GM18526 (cell line): Measurements from ENCODE around the gene AMPD3.

Experiments
- POLR2A ChIP-seq: IDR thresholded peaks from 3 replicates; pipeline ENCODE4 v1.6.1; 2011; ENCODE audit not compliant: insufficient read length; ENCODE audit errors: extremely low read depth

Gene AMPD3

DNA sequence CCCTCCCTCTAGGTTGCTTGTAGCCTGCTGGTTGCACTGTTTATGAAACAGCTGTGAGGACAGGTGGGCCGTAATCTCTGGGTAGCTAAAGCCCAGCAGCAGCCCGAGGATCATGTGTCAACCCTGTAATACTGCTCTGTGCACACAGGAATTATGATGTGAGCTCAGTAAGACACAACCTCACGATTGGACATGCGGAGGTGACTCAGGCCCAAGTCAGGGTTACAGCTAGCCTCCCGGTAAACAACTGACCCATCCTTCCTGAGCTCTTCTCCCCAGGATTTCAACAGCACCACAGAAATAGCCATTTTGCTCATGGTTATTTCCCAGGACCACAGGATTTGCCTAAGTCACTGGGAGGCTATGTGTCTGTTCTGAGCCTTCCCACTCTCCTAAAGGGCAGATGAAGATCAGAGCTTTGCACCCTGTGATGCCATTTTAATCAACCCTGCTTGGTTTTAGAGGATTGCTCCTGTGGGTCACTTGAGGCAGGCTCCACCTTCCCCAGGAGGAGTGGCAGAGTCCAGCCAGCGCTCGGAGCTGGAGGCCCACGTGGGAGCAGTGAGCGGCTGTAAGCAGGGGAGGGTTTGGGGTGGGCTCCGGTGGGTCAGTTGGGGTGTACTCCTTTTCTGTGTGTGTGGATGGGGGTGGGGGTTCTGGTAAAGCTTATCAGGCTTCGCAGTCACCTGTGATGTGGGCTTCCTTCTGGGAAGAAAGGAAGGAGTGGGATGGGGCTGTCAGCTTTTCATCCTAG is at the start of gene AMPD3:
Gene AMPD3, plus strand, starts transcription at position 387 of the 754 bp plus-strand sequence. CDS start 6,256 bp downstream, outside the sequence.
- TF ChIP-seq POLR2A: no peak

DNA sequence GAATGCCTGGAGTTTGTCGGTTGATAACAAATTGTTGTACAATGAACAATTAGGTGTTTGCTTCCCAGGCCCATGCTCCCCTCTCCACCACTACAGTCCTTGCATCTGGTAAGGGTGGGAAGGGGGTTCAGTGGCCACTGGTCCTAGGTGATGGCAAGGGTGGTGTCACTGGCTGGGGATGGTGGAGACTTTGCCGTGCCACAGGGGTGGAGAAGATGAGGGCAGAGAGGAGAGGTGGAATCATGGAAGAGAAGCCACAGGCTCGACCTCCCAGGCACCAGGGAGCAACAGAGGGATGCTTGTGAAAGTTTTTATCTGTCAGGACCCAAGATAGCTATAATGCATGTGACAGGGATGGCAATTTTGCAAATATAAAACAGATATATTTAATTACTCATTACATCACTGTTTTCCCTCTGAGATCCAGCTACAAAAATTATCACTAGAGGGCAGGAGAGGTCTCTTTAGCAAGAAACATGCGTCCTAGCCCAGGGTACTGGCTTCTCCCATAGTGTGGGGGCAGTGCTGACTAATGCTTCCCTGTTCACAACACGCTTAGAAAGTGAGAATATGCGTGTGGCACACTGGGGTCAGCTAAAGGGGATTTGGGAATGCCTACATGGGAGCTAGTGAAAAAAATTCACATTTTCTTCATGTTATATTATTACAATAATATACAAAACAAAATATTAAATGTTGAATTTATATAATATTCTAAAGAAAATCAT is 49.0 kb upstream of the AMPD3 start:
- TF ChIP-seq POLR2A: no peak

- TF ChIP-seq POLR2A: no peak
Observed at GRCh38 chr11:10407055-10407454, 48.0 kb upstream of the AMPD3 start.

DNA sequence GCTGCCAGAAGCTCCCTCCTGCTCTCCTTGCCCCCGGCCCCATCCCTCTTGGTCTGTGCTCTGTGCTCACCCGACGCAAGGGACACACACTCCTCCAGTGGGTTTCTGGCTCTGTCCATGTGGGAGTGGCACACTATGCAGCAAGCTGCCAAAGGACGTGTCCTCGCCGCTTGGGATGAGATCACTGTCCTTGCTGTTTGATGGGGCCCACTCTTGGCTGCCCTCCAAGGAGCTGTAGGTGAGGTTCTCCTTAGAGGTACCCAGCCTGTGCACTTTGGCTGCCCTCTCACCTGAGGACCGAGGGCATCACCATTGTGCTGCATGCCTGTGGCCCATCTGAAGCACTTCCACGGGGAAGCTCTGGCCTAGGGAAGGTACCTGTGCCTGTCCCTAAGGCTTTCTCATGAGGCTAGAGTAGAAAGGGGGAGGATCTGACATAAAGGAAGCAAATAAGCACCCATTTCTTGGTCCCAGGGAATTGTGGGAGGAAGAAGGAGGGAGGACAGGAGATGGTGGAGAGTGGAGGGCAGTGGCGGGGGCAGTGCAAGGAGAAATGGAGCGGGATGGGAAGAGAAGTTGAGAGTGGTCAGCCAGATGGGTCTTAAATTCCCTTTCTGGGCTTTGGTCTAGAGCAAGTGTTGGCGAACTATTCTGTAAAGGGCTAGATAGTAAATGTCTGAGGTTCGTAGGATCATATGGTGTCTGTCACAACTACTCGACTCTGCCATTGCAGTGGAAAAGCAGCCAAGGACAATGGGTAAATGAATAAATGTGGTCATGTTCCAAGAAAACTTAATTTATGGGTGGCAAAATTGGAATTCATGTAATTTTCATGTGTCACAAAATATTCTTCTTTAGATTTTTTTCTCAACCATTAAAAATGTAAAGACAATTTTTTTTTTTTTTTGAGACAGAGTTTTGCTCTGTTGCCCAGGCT is 47.0 kb upstream of the AMPD3 start:
- no peak for TF ChIP-seq POLR2A

DNA sequence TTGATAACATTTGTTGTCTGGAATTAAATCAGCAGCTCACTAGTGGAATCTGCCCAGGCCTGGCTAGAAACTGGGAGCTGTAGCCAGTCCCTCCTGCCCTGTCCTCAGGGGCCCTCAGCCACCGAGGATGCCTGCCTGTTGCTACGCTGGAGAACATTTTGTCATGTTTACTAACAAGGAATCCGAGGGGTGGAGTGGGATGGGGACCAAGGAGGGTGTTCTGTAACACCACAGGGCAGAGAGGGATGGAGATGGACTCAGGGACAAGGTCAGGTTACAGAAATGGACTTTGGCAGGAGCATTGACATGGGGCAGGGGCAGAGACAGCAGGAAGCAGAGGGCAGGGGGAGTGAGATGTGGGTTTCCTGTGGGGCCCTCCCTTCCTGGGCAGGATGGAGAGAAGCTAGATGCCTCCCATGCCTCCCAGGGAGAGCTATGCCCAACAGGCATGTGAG is 45.8 kb upstream of the AMPD3 start:
- no peak for TF ChIP-seq POLR2A

DNA sequence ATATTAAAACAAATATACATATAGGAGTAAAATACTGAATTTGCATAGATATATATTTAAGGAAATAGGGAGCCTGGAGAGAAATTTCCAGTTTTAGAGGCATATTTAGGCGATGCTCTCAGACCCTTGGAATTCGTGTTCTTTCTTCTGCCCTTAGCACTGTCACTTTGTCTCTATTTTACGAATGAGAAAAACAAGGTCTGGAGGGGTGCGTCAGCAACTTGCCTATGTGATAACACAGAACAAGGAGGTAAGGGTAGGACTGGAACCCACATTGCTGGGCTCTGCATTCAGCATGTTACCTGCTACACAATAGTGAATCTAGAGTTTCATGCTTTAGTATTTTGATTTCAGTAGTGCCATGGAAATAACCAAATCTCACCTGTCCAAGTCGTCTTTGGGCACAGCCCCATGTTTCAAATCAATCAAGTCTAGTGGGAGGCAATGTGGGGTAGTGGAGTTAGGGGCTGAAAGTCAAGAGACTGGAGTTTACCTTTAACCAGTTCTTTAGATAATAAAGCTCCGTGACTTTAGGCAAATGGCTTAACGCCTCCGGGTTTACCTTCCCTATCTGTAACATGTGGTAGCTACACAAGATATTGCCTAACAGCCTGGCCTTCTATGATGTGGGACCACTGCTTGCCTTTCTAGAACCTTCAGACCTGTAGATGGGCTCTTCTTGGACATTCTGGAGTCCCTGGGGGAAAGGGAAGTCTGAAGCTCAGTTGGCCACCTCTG is 44.8 kb upstream of the AMPD3 start:
- TF ChIP-seq POLR2A: no peak

GRCh38 chr11:10410844-10411200 is 44.2 kb upstream of the AMPD3 start:
- no peak for TF ChIP-seq POLR2A

DNA sequence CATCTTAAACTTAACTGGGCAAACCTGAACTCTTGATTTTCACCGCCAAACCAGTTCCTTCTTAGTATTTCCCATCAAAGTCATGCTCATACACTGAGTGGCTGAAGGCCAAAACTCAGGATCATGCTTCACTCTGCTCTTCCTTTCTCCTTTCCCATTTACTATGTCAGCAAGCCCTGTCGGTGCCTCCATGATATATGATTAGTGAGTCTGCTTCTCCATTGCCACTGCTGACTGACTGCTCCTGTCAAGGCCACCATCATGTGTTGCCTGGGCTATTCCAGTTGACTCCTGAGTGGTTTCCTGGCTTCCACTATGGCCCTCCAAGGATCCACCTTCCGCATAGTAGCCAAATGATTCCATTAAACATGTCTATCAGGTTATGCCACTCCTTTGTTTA is 42.8 kb upstream of the AMPD3 start:
- TF ChIP-seq POLR2A: no peak

DNA sequence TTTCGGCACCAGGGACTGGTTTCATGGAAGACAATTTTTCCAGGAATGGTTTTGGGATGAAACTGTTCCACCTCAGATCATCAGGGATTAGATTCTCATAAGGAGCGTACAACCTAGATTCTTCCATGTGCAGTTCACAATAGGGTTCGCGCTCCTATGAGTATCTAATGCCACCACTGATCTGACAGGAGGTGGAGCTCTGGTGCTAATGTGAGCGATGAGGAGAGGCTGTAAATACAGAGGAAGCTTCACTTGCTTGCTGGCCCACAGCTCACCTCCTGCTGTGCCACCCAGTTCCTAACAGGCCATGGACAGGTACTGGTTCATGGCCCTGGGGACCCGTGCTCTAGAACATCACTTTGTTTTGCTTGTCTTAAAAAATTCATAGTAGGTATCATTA is 41.8 kb upstream of the AMPD3 start:
- TF ChIP-seq POLR2A: no peak

DNA sequence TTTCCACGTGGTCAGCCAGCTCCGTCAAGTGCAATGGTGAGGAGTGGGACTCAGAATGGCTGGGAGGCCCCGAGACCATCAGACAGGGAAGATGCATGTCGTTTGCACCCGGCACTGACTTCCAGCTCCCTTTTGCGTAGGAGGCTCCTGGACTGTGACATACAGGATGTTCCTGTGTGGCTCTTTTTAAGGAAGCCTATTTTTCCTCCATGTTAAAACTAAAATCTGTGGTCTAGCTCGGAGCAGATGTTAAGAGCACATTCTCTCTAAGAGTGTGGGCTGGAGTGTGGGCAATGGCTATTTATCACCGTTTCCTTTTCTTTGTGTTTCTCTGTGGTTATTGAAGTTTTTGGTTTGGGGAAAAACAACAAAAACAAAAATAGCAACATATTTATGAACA is 40.9 kb upstream of the AMPD3 start:
- no peak for TF ChIP-seq POLR2A

DNA sequence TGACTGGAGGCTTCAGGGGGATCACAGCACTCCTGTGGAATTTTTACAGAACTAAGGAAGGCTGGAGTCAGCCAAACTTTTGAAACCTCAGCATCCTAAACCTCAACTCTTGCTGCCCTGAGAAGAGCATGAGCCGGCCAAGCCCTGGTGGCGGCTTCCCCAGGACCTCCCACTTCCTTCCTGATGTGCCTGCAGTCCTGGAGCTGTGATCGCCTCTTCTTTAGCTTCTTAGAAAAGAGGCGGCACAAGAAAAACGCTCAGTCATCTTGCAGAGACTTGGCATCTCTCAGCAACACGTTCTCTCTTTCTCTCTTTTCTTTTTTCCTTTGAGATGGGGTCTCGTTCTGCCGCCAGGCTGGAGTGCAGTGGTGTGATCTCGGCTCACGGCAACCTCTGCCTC is 40.4 kb upstream of the AMPD3 start:
- TF ChIP-seq POLR2A: no peak

DNA sequence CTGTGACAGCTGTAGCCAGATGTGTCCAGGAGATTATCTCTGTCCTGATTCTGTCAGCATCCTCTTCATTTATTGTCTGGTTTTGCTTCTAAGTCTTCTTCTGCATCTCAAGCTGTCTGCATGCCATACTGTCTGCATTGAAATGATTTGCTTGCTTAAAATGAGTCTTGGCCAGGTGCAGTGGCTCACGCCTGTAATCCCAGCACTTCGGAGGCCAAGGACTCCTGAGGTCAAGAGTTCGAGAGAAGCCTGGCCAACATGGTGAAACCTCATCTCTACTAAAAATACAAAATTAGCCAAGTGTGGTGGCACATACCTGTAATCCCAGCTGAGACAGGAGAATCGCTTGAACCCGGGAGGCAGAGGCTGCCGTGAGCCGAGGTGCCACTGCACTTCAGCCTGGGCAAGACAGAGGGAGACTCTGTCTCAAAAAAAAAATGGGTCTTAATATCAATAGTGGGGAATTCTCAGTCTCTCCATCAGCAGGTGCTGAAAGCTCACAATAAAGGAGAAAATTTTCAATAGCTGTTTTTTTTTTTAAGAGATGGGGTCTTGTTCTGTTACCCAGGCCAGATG is 39.2 kb upstream of the AMPD3 start:
- TF ChIP-seq POLR2A: no peak

DNA sequence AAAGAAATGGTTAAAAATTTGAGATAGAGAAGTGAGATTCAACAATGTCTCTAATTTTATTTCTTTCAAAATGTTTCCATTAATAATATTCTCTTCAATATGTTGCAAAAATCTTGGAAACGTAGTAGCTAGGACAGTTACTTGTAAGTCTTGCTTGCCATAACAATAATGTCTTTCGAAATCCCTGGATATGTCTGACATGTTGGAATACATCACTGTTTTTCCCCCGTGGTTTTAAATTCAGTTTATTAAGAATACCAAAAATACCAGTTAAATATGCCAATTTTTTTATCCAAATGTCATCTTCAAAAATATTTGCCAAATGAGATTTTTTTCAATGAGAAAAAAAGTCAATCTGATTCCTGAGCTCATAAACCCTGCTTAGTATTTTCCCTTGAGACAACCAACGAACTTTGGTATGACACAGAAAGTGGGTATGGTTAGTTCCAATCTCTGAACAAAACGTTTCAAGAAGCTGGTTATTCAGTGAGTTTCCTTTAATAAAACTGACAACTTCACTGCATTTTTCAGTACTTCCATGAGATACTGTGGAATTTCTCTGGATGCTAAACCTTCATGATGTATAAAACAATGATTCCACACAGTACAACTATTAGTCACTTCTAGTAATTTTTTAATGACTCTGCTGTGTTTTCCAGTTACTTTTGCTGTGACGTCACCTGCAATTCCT is 36.7 kb upstream of the AMPD3 start:
- TF ChIP-seq POLR2A: no peak

DNA sequence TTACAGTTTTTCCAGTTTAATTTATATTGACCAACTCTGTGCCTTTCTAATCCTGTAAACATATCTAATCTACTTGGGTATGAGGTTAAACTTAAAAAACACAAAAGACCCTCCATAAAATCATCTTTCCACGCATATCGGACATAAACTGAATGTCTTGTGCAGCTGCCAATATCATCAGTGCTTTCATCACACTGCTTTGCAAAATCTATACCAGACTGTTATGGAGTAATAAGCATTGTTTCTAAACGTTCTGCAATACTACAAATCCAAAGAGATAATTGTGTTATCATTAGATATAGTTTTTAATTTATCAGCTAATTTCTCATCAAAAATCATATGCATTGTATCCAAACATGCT is 36.1 kb upstream of the AMPD3 start:
- no peak for TF ChIP-seq POLR2A
